H1 (cell line): Measurements from ENCODE around the gene FNDC7. TPM values are rescaled to one million over a fixed set of nuclear protein-coding genes. Genes with fewer than 3 reads are reported as not detected.

Experiments
- CTCF ChIA-PET: fragments of 300-600 bp; sonication (Branson Sonifier 250); formaldehyde crosslinking; loops from one replicate; lab custom pipeline; 2021; ENCODE audit not compliant: partially characterized antibody; lab: Charles Lee
- POLR2A ChIA-PET: fragments of 300-600 bp; sonication (Branson Sonifier 250); formaldehyde crosslinking; loops from one replicate; lab custom pipeline; 2021; ENCODE audit warnings: inconsistent platforms; ENCODE audit not compliant: partially characterized antibody; lab: Charles Lee
- DNase-seq, 2 experiments: peaks; one replicate each; pipeline versions ENCODE4 v3.0.0 to v3.0.0-alpha.2; 2010 to 2022; ENCODE audit warnings: low spot score in 2 of 2, low read depth in 1 of 2, mixed read lengths in 1 of 2
- FAIRE-seq: peaks from 2 replicates; lab custom pipeline; 2011; peaks lifted over from hg19 to GRCh38; lab: Jason Lieb, UNC
- H2AFZ ChIP-seq: 2 replicates; pipeline ENCODE4 v1.8.1; 2012; ENCODE audit warnings: low read length, inconsistent platforms
- H2AK5ac ChIP-seq: 2 replicates; pipeline ENCODE4 v1.6.1; 2013; ENCODE audit warnings: low read depth, low read length
- H2BK120ac ChIP-seq: replicated peaks from 2 replicates; pipeline ENCODE3; 2013; ENCODE audit warnings: low read depth, low read length, inconsistent platforms
- H2BK12ac ChIP-seq: 2 replicates; pipeline ENCODE4 v1.6.1; 2013; ENCODE audit warnings: low read depth, low read length
- H2BK15ac ChIP-seq: 2 replicates; pipeline ENCODE4 v1.6.1; 2013; ENCODE audit warnings: low read length
- H2BK20ac ChIP-seq: 2 replicates; pipeline ENCODE4 v1.6.1; 2013; ENCODE audit warnings: low read length
- H2BK5ac ChIP-seq: 2 replicates; pipeline ENCODE4 v1.6.1; 2013; ENCODE audit warnings: low read depth, low read length
- H3K14ac ChIP-seq: 2 replicates; pipeline ENCODE4 v1.6.1; 2013; ENCODE audit warnings: inconsistent platforms; ENCODE audit not compliant: insufficient read length
- H3K18ac ChIP-seq: 2 replicates; pipeline ENCODE4 v1.6.1; 2013; ENCODE audit warnings: low read length; ENCODE audit errors: extremely low read depth
- H3K23ac ChIP-seq: 2 replicates; pipeline ENCODE4 v1.6.1; 2013; ENCODE audit warnings: inconsistent platforms; ENCODE audit not compliant: insufficient read length
- H3K23me2 ChIP-seq: 2 replicates; pipeline ENCODE4 v1.6.1; 2013; ENCODE audit warnings: low read depth, low read length
- H3K27ac ChIP-seq: 2 replicates; pipeline ENCODE4 v1.6.1; 2011; ENCODE audit warnings: low read depth, low read length, inconsistent platforms
- H3K27me3 ChIP-seq, 4 experiments: replicated peaks in 1 of 4; 1 replicate in 1 of 4; 2 replicates in 3 of 4; pipeline versions ENCODE4 v1.6.1 to v1.8.1; 2011 to 2013; ENCODE audit warnings: low read length in 3 of 4, mild to moderate bottlenecking in 3 of 4, inconsistent platforms in 2 of 4, mixed read lengths in 2 of 4, moderate library complexity in 1 of 4; ENCODE audit not compliant: control insufficient read depth in 3 of 4, insufficient read depth in 3 of 4; ENCODE audit errors: extremely low read depth in 1 of 4
- H3K36me3 ChIP-seq, 4 experiments: 2 replicates each; pipeline versions ENCODE4 v1.6.1 to v1.8.1; 2011 to 2013; ENCODE audit warnings: mild to moderate bottlenecking in 4 of 4, low read length in 3 of 4, moderate library complexity in 2 of 4, control low read depth in 1 of 4, inconsistent platforms in 1 of 4; ENCODE audit not compliant: insufficient read depth in 4 of 4, control insufficient read depth in 2 of 4
- H3K4ac ChIP-seq: replicated peaks from 2 replicates; pipeline ENCODE3; 2013; ENCODE audit warnings: low read length, low read depth, mixed read lengths, inconsistent platforms; ENCODE audit not compliant: insufficient read length
- H3K4me1 ChIP-seq, 4 experiments: replicated peaks in 1 of 4; 1 replicate in 1 of 4; 2 replicates in 3 of 4; pipeline versions ENCODE4 v1.6.1 to v1.8.1; 2011 to 2013; ENCODE audit warnings: low read length in 3 of 4, inconsistent platforms in 2 of 4, mixed read lengths in 1 of 4; ENCODE audit not compliant: insufficient read depth in 4 of 4, control insufficient read depth in 3 of 4
- H3K4me2 ChIP-seq, 2 experiments: 2 replicates each; pipeline versions ENCODE4 v1.6.1 to v1.8.1; 2011 to 2013; ENCODE audit warnings: low read depth in 2 of 2, low read length in 2 of 2, control low read depth in 1 of 2, inconsistent platforms in 1 of 2, mild to moderate bottlenecking in 1 of 2; ENCODE audit not compliant: insufficient read depth in 1 of 2
- H3K4me3 ChIP-seq, 4 experiments: fragments of 200-600, 300-600 bp in 1 of 4; sonication (generic), shearing (Covaris generic), sonication (Bioruptor Twin) in 1 of 4; 2 replicates each; pipeline versions ENCODE4 v1.5.1 to v1.8.1; 2011 to 2016; ENCODE audit warnings: low read length in 4 of 4, low read depth in 3 of 4, control low read depth in 2 of 4, inconsistent platforms in 2 of 4, mild to moderate bottlenecking in 2 of 4, mixed read lengths in 1 of 4, moderate library complexity in 1 of 4; ENCODE audit not compliant: insufficient read depth in 2 of 4; ENCODE audit errors: extremely low read depth in 1 of 4
- H3K56ac ChIP-seq: replicated peaks from 2 replicates; pipeline ENCODE3; 2013; ENCODE audit warnings: low read depth, mild to moderate bottlenecking, mixed read lengths, low read length, inconsistent platforms; ENCODE audit not compliant: insufficient read length
- H3K79me1 ChIP-seq: 2 replicates; pipeline ENCODE4 v1.6.1; 2013; ENCODE audit warnings: low read depth, low read length, control low read depth
- H3K79me2 ChIP-seq, 2 experiments: 2 replicates each; pipeline versions ENCODE4 v1.6.1 to v1.8.1; 2012 to 2013; ENCODE audit warnings: low read length in 2 of 2, mild to moderate bottlenecking in 2 of 2, inconsistent platforms in 1 of 2; ENCODE audit not compliant: insufficient read depth in 2 of 2, control insufficient read depth in 1 of 2
- H3K9ac ChIP-seq, 4 experiments: replicated peaks in 1 of 4; 1 replicate in 1 of 4; 2 replicates in 3 of 4; pipeline versions ENCODE4 v1.6.1 to v1.8.1; 2011 to 2013; ENCODE audit warnings: low read depth in 3 of 4, low read length in 3 of 4, control low read depth in 2 of 4, mild to moderate bottlenecking in 2 of 4, moderate library complexity in 2 of 4, inconsistent platforms in 1 of 4; ENCODE audit errors: extremely low read depth in 1 of 4
- H3K9me3 ChIP-seq, 2 experiments: 2 replicates each; pipeline versions ENCODE4 v1.6.1 to v1.8.1; 2012 to 2013; ENCODE audit warnings: mild to moderate bottlenecking in 2 of 2, moderate library complexity in 2 of 2, control low read depth in 1 of 2, inconsistent platforms in 1 of 2, low read depth in 1 of 2, low read length in 1 of 2, mixed read lengths in 1 of 2; ENCODE audit not compliant: insufficient read depth in 2 of 2
- H4K20me1 ChIP-seq, 2 experiments: replicated peaks in 1 of 2; 2 replicates each; pipeline versions ENCODE3 to v1.8.1; 2011 to 2013; ENCODE audit warnings: inconsistent platforms in 2 of 2, low read length in 2 of 2, mild to moderate bottlenecking in 1 of 2; ENCODE audit not compliant: insufficient read depth in 2 of 2, control insufficient read depth in 1 of 2
- H4K5ac ChIP-seq: 2 replicates; pipeline ENCODE4 v1.6.1; 2013; ENCODE audit warnings: low read length, low read depth, mixed read lengths, inconsistent platforms; ENCODE audit not compliant: insufficient read length
- H4K8ac ChIP-seq: 2 replicates; pipeline ENCODE4 v1.8.0; 2013; ENCODE audit warnings: mild to moderate bottlenecking, moderate library complexity, low read length, inconsistent platforms; ENCODE audit not compliant: insufficient read depth; ENCODE audit errors: extremely low read depth
- H4K91ac ChIP-seq: replicated peaks from 2 replicates; pipeline ENCODE3; 2013; ENCODE audit warnings: low read length, mixed read lengths, inconsistent platforms; ENCODE audit not compliant: insufficient read length
- CEBPB ChIP-seq: IDR thresholded peaks from 2 replicates; pipeline ENCODE4 v1.6.1; 2012; ENCODE audit warnings: low read depth, low read length
- EP300 ChIP-seq, 2 experiments: IDR thresholded peaks; 1 replicate in 1 of 2; 2 replicates in 1 of 2; pipeline ENCODE4 v1.6.1; 2011 to 2012; ENCODE audit warnings: low read depth in 2 of 2, low read length in 2 of 2, mild to moderate bottlenecking in 2 of 2, borderline replicate concordance in 1 of 2, inconsistent platforms in 1 of 2, moderate library complexity in 1 of 2
- FOSL1 ChIP-seq: IDR thresholded peaks from 2 replicates; pipeline ENCODE4 v1.6.1; 2011; ENCODE audit warnings: mild to moderate bottlenecking, low read depth, low read length, moderate library complexity; ENCODE audit not compliant: insufficient read depth
- HDAC6 ChIP-seq: IDR thresholded peaks from one replicate; pipeline ENCODE4 v1.7.1; 2012; ENCODE audit warnings: low read depth, mild to moderate bottlenecking, inconsistent platforms, low read length, moderate library complexity
- KDM1A ChIP-seq: fragments of 200-600, 300-600 bp; sonication (generic); IDR thresholded peaks from 2 replicates; pipeline ENCODE4 v1.7.1; 2016; ENCODE audit warnings: mild to moderate bottlenecking, low read length, borderline replicate concordance
- MAFK ChIP-seq: IDR thresholded peaks from 2 replicates; pipeline ENCODE4 v1.6.1; 2012; ENCODE audit warnings: low read depth, mild to moderate bottlenecking, improper control_type of control experiment, low read length
- NRF1 ChIP-seq: IDR thresholded peaks from 2 replicates; pipeline ENCODE4 v1.6.1; 2011; ENCODE audit warnings: mild to moderate bottlenecking, low read depth, low read length, improper control_type of control experiment
- SAP30 ChIP-seq: fragments of 300-600 bp; sonication (generic); IDR thresholded peaks from 2 replicates; pipeline ENCODE4 v1.7.1; 2012; ENCODE audit warnings: low read length, moderate library complexity, mild to moderate bottlenecking, inconsistent platforms; ENCODE audit not compliant: insufficient read depth, insufficient replicate concordance
- SIX5 ChIP-seq: IDR thresholded peaks from 2 replicates; pipeline ENCODE4 v1.6.1; 2011; ENCODE audit warnings: mild to moderate bottlenecking, low read depth, low read length
- SP4 ChIP-seq: IDR thresholded peaks from 2 replicates; pipeline ENCODE4 v1.6.1; 2012; ENCODE audit warnings: low read length, inconsistent platforms
- TAF1 ChIP-seq: IDR thresholded peaks from 2 replicates; pipeline ENCODE4 v1.6.1; 2011; ENCODE audit warnings: mild to moderate bottlenecking, low read depth, low read length
- WGBS, 2 experiments: shearing (Covaris generic) in 1 of 2; methylation state at CpG; one replicate each; pipeline versions ENCODE4 v1.1.6 to v1.1.7; 2013 to 2015; ENCODE audit warnings: low lambda C conversion rate in 2 of 2, mixed read lengths in 2 of 2, inconsistent platforms in 1 of 2, low coverage in 1 of 2, missing lambda C conversion rate in 1 of 2; ENCODE audit not compliant: insufficient replicate concordance in 2 of 2, insufficient coverage in 1 of 2, insufficient read length in 1 of 2; ENCODE audit errors: extremely low coverage in 1 of 2, missing lambda C conversion rate in 1 of 2; 5-methylcytosine and 5-hydroxymethylcytosine counted together
- polyA plus RNA-seq, 7 experiments: library from polyadenylated mRNA; depleted of rRNA in 3 of 7; stranded (reverse) in 5 of 7; unstranded in 2 of 7; fragments of >200 nt in 5 of 7; fragments of 200-250 nt in 2 of 7; gene quantifications; 1 replicate in 5 of 7; 2 replicates in 1 of 7; 4 replicates in 1 of 7; pipeline versions ENCODE4 v1.2.1 to v1.2.3, GENCODE V29; 2011 to 2013; ENCODE audit warnings: missing spikeins in 2 of 7, mixed read lengths in 2 of 7
- total RNA-seq: library from RNA; stranded (reverse); fragmentation: NEBNext Ultra II Directional; extraction: Animal tissue kit (Norgen Biotek cat#: 25700); gene quantifications from 2 replicates; pipeline ENCODE4 v1.2.1, GENCODE V29; 2021
- TF ChIP-seq, protein P1 (sequence below): IDR thresholded peaks from 2 replicates; pipeline ENCODE4 v1.6.1; 2011; ENCODE audit warnings: low read length, improper control_type of control experiment
- TF ChIP-seq, protein P2 (sequence below): IDR thresholded peaks from 2 replicates; pipeline ENCODE4 v1.6.1; 2011; ENCODE audit warnings: low read depth, mild to moderate bottlenecking, low read length; ENCODE audit not compliant: insufficient read depth

FNDC7 gene
- total and polyA plus RNA-seq, 2 of the 8 experiments (the other 6 are each of a cell fraction or from before 2014, with no cell fraction given): 0.13 to 0.20 TPM

DNA sequence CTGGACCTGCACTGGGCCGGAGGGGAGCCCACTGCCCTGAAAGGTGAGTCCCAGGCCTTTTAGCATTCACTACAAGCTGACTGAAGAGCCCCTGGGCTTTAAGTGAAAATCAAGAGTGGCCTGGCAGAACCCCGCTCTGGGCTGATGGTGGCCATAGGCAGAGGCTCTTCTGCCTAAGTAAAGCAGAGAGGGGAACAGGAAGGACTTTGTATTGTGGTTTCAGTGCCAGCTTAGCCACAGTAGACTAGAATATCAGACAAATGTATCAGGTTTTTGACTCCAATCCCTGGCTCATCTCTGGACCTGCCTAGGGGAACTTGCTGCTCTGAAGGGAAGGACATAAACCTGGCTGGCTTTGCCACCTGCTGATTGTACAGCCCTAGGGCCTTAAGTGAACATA, 41.6 kb upstream of the FNDC7 start:
- Histone ChIP-seq H2BK20ac (no peak overlapping the region), H3K4ac (no peak overlapping the region), H3K9me3 (peaks cover 0 to 11% of the 10 kb centered on the region in 2 experiments; a peak in 1 of 4 replicates), H3K27ac (no peak overlapping the region), H2AFZ (no peak overlapping the region), H3K23ac (no peak overlapping the region), H4K5ac (no peak overlapping the region), H2BK12ac (no peak overlapping the region), H3K56ac (no peak overlapping the region), H3K4me2 (no peak overlapping the region), H3K14ac (no peak overlapping the region), H3K36me3 (no peaks in the 10 kb centered on the region), H3K4me1 (no peaks in the 10 kb centered on the region), H2BK15ac (no peak overlapping the region), H4K8ac (no peak overlapping the region), H3K4me3 (no peak overlapping the region), H3K79me1 (no peaks in the 10 kb centered on the region), H3K79me2 (no peaks in the 10 kb centered on the region), H2BK5ac (no peak overlapping the region), H4K91ac (no peak overlapping the region), H3K9ac (no peak overlapping the region), H4K20me1 (no peaks in the 10 kb centered on the region), H3K27me3 (no peaks in the 10 kb centered on the region), H2BK120ac (no peak overlapping the region), H2AK5ac (no peak overlapping the region), H3K23me2 (no peaks in the 10 kb centered on the region), H3K18ac (no peak overlapping the region)
- DNase-seq (no peak), FAIRE-seq (no peak)
- ChIA-PET POLR2A (interaction anchor here (1.5 to 2.3 kb wide), 2 partner anchors 10 to 11 kb away, joined by 4 to 13 read pairs; partner anchors contain the start of gene HENMT1), CTCF (no interaction called here)
- WGBS, 2 experiments: 100% methylated on average over 2 of the region's 2 CpGs; no CpG with 5 or more reads in 1 of the 2 experiments
- TF ChIP-seq, protein P1, sequence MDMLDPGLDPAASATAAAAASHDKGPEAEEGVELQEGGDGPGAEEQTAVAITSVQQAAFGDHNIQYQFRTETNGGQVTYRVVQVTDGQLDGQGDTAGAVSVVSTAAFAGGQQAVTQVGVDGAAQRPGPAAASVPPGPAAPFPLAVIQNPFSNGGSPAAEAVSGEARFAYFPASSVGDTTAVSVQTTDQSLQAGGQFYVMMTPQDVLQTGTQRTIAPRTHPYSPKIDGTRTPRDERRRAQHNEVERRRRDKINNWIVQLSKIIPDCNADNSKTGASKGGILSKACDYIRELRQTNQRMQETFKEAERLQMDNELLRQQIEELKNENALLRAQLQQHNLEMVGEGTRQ: no peak
- TF ChIP-seq SIX5 (no peak), NRF1 (no peak), CEBPB (no peak), SAP30 (no peak), EP300 (IDR thresholded peaks at IDR 0.05; ENCODE audit: borderline replicate concordance in 1 of 2, low read depth in 2 of 2, low read length in 2 of 2) (no peak), FOSL1 (no peak), KDM1A (no peak), TAF1 (no peak), SP4 (no peak), MAFK (no peak), HDAC6 (no peak)
- TF ChIP-seq, protein P2, sequence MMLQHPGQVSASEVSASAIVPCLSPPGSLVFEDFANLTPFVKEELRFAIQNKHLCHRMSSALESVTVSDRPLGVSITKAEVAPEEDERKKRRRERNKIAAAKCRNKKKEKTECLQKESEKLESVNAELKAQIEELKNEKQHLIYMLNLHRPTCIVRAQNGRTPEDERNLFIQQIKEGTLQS: no peak
